ENCODE data around the gene ACSM2A.
"Not testable (repeated sequence)": the region's sequence is repeated elsewhere in the genome, so short reads cannot be mapped to it uniquely, and the experiment has no call there.

ACSM2A gene

GRCh38 chr16:20451364-20451763, at the start of gene ACSM2A:
Gene ACSM2A (plus strand): TSS chr16:20451521. CDS start chr16:20460115, 8,594 bp downstream.
- DNase-seq (ENCODE audit: low read depth) = not testable (repeated sequence)

DNA sequence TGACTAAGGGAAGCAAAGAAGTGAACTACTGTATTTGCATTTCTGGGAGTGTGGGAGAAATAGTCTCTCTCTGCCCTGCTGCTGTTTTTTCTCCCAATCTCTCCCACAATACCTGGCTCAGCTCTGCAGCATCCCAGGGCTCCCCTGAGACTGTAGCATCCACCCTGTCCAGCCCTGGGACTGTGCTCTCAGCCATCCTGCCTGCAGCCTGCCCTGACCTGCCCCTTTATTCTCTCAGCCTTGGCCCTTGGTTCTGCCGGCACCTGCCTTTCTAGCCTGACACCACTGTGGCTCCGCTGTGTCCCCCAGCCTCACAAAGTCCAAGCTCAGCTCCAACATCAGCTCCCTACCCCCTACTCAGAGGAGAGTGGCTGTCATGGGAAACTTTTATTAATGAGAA, 48.7 kb upstream of the ACSM2A start:
- no peak for DNase-seq (ENCODE audit: low read depth)

- DNase-seq (ENCODE audit: low read depth) = no peak
Observed at GRCh38 chr16:20404637-20405036, 46.7 kb upstream of the ACSM2A start, which contains the start of gene PDILT. Gene PDILT (minus strand): TSS chr16:20404737. CDS start chr16:20399300, 5,437 bp downstream.

GRCh38 chr16:20409398-20410120, 41.8 kb upstream of the ACSM2A start, which contains the start of gene ACSM5:
Gene ACSM5 (plus strand): TSS chr16:20409534. CDS start chr16:20411485, 1,951 bp downstream.
- no peak for DNase-seq (ENCODE audit: low read depth)

DNA sequence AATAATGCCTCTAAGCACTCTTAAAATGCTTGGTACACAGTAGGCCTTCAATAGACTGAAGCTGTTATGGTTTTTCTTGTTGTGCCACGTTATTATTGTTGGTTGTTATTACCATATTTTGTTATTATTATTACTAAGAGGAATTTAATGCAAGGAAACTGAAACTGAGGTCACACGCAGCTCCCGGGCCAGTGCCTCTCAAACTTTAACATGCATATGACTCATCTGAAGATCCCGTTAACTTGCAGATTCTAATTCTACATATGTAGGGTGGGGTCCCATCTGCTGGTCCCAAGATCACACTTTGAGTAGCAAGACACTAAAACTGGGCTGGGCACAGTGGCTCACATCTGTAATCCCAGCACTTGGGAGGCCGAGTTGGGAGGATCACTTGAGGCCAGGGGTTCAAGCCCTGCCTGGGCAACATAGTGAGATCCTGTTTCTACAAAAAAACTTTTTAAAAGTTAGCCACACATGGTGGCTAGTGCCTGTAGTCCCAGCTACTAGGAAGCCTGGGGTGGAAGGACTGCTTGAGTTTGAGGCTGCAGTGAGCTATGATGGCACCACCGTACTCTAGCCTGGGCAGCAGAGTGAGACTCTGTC, 41.1 kb upstream of the ACSM2A start:
- no peak for DNase-seq (ENCODE audit: low read depth)

DNA sequence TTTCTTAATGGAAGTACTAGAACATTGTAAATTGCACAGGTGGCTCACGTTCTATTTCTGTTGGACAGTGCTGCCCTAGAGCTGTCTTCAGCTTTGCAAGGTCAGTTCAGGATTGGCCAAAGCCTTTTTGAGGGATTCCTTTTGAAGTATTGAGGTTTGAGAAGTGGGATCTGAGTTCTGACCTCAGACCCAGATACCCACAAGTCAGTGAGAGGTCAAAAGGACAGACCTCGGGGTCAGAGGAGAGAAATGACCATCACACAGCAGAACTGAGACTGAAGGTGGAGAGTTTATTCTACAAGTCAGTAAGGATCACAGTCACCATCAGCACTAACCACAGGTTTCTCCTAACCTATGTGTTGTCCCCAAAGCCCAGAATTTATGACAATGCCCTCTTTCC, 40.3 kb upstream of the ACSM2A start:
- DNase-seq (ENCODE audit: low read depth) = no peak

DNA sequence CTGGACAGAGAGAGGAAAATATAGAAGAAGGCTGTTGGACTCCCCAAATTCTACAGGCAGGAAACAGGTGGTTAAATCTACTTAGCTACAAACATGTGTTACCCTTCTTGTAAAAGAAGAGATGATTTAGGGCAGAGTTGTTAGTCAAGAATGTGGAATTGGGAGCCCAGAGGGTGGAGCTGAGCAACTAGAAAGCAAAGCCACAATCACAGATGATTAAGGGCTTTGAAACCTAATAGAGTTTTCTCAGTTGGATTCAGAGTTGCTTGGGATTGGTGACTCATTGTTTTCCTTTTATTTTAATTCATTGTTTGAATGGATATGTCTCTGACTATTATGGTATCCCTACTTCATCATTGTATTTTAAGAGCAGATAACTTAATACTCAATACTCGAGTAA, 35.8 kb upstream of the ACSM2A start:
- DNase-seq (ENCODE audit: low read depth) = no peak

GRCh38 chr16:20419093-20419492, 32.2 kb upstream of the ACSM2A start:
- not testable (repeated sequence) for DNase-seq (ENCODE audit: low read depth)

DNA sequence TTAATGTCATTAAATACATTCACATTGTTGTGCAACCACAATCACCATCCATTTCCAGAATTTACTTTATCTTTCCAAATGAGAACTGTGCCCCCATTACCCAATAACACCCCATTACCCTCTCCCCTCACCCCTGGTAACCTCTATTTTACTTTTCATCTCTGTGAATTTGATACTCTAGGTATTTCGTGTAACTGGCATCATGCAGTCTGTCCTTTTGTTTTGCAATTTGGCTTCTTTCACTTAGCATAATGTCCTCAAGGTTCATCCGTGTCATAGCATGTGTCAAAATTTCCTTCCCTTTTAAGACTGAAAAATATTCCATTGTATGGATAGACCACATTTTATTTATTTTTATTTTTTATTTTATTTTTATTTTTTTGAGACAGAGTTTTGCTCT, 29.6 kb upstream of the ACSM2A start:
- DNase-seq (ENCODE audit: low read depth) = not testable (repeated sequence)

DNA sequence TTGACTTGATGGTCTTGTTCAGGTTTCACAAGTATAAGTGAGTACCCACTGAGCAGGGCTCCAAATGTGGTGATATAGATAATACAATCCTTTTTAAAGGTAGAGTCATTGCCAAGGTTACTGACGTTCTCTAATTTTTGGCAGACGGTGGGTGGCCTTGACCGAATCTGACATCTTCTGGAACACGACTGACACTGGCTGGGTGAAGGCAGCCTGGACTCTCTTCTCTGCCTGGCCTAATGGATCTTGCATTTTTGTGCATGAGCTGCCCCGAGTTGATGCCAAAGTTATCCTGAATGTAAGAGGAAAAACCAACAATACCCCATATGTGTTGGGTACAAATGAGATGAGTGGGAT, 27.6 kb upstream of the ACSM2A start:
- DNase-seq (ENCODE audit: low read depth) = not testable (repeated sequence)

- no peak for DNase-seq (ENCODE audit: low read depth)
Observed at GRCh38 chr16:20424129-20424866, 27.0 kb upstream of the ACSM2A start.

GRCh38 chr16:20427401-20427797, 23.9 kb upstream of the ACSM2A start:
- DNase-seq (ENCODE audit: low read depth) = not testable (repeated sequence)

GRCh38 chr16:20429499-20429898, 21.8 kb upstream of the ACSM2A start:
- DNase-seq (ENCODE audit: low read depth) = not testable (repeated sequence)

GRCh38 chr16:20430480-20430879, 20.8 kb upstream of the ACSM2A start:
- DNase-seq (ENCODE audit: low read depth) = not testable (repeated sequence)

- no peak for DNase-seq (ENCODE audit: low read depth)
Observed at GRCh38 chr16:20430948-20431347, 20.4 kb upstream of the ACSM2A start.

DNA sequence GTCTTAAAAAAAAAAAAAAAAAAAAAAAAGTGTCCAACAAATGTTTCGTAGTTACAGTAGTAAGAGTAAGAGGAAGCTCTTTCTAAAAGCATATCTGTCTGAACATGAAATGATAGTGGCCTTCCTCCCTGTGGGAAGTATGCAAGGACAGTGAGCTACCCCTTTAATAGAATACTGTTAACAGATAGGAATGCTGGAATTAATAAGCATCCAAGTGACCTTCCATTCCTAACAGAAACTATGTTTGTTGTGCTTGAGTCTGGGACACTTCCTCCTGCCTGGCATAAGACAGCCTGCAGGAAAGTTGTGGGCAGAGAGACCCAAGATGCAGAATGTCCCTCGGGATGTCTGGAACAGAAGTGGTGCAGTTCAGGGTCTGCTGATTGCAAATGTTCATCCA, 12.4 kb upstream of the ACSM2A start:
- not testable (repeated sequence) for DNase-seq (ENCODE audit: low read depth)

- DNase-seq (ENCODE audit: low read depth) = not testable (repeated sequence)
Observed at GRCh38 chr16:20439820-20440231, 11.5 kb upstream of the ACSM2A start.

DNA sequence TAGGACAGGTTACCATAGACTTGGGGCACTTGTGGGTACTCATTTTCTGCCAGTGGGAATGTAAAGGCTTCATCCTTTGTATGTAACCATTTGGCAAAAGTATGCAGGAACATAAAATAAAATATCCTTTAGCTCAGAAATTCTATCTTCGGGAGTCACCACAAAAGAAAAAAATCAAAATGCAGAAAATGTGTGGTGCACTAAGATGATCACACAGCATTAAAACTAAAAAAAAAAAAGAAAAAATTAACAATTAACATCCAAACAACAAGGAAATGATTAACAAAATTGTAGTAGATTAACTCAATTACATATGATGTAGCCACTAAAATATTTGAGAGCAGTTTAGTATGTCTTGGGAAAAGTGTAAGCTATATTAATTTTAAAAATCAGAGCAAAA, 10.6 kb upstream of the ACSM2A start:
- DNase-seq (ENCODE audit: low read depth) = not testable (repeated sequence)

GRCh38 chr16:20441191-20441590, 10.1 kb upstream of the ACSM2A start:
- DNase-seq (ENCODE audit: low read depth) = no peak

GRCh38 chr16:20441859-20442258, 9.5 kb upstream of the ACSM2A start:
- not testable (repeated sequence) for DNase-seq (ENCODE audit: low read depth)

DNA sequence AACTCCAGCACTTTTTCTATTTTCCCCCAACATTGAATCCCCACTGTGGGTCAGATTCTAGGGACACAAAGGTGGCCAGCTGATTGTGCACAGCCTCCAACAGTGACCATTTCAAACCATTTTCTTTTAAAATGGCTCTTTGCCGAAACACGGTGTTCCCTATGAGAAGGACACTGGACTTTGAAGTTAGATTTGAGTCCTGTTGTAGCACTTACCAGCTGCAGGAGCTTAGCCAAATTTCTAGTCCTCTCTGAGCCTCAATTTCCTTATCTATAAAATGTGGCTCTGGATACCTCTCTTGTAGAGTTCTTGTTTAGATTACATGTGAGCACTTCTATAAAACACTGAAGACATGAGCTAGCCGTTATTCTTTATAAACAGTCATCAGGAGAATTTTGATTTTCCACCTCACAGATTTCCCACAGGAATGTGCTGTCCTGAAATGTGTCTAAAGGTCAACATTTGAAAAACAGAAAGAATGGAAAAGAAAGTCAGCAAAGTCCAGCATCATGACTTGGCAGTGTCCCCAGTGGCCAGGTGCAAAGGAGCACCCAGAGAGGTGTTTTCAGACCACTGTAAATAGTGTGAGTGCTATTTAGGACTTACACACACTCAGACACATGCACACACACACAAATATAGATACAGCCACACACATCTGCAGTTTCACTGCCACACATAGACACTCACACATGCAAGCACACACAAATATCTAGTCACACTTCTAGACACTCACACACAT, 4.5 kb upstream of the ACSM2A start:
- not testable (repeated sequence) for DNase-seq (ENCODE audit: low read depth)

GRCh38 chr16:20453633-20454032, 2.3 kb downstream of the ACSM2A start:
- not testable (repeated sequence) for DNase-seq (ENCODE audit: low read depth)
